Lung (tissue), 12 donors: ENCODE results near the gene AGO3. TPM values are rescaled to one million over a fixed set of nuclear protein-coding genes. Genes with fewer than 3 reads are reported as not detected.

ENCODE experiments used
- ATAC-seq: fragments of 200-7000 bp; cut with Tn5 transposase; one replicate; pipeline ENCODE4 v1.9.1; 2020; ENCODE audit warnings: moderate number of reproducible peaks; ENCODE audit not compliant: insufficient read depth, low FRiP score
- DNase-seq, 3 donors: peaks; one replicate each; pipeline ENCODE4 v3.0.0-alpha.2; 2013 to 2017
- H3K27ac ChIP-seq, 2 donors: one replicate each; pipeline ENCODE4 v1.5.1; 2013; ENCODE audit warnings: mild to moderate bottlenecking in 2 of 2, moderate library complexity in 2 of 2, control low read depth in 1 of 2, inconsistent platforms in 1 of 2, low read depth in 1 of 2, low read length in 1 of 2
- H3K27me3 ChIP-seq, 3 donors: one replicate each; pipeline ENCODE4 v1.5.1; 2013; ENCODE audit warnings: low read length in 2 of 3; ENCODE audit not compliant: control insufficient read depth in 3 of 3, insufficient read depth in 3 of 3
- H3K36me3 ChIP-seq, 4 donors: one replicate each; pipeline ENCODE4 v1.5.1; 2013; ENCODE audit warnings: low read length in 4 of 4, mild to moderate bottlenecking in 1 of 4, moderate library complexity in 1 of 4; ENCODE audit not compliant: control insufficient read depth in 4 of 4, insufficient read depth in 4 of 4
- H3K4me1 ChIP-seq, 5 donors: one replicate each; pipeline ENCODE4 v1.5.1; 2013; ENCODE audit warnings: low read length in 5 of 5, mild to moderate bottlenecking in 2 of 5, moderate library complexity in 1 of 5; ENCODE audit not compliant: control insufficient read depth in 5 of 5, insufficient read depth in 5 of 5
- H3K4me3 ChIP-seq: one replicate; pipeline ENCODE4 v1.5.1; 2013; ENCODE audit warnings: mild to moderate bottlenecking, control low read depth, moderate library complexity
- H3K9ac ChIP-seq, 2 donors: one replicate each; pipeline ENCODE4 v1.5.1; 2013; ENCODE audit warnings: low read length in 2 of 2, control low read depth in 1 of 2; ENCODE audit not compliant: insufficient read depth in 1 of 2
- H3K9me3 ChIP-seq, 4 donors: one replicate each; pipeline ENCODE4 v1.5.1; 2013; ENCODE audit warnings: low read length in 3 of 4, mild to moderate bottlenecking in 1 of 4, moderate library complexity in 1 of 4; ENCODE audit not compliant: control insufficient read depth in 4 of 4, insufficient read depth in 3 of 4
- WGBS, 2 donors: extraction: QIAGEN DNeasy Blood & Tissue Kit; methylation state at CpG; one replicate each; pipeline ENCODE4 v1.1.7; 2013; 5-methylcytosine and 5-hydroxymethylcytosine counted together
- polyA plus RNA-seq, 2 donors: library from polyadenylated mRNA; stranded (reverse); fragments of 200-250 nt; gene quantifications; one replicate each; pipeline ENCODE4 v1.2.1, GENCODE V29; 2013
- total RNA-seq, 2 donors: library from RNA; depleted of rRNA in 1 of 2; stranded (reverse); fragments of >200 nt in 1 of 2; gene quantifications; one replicate each; pipeline ENCODE4 v1.2.1, GENCODE V29; 2014 to 2021
- TF ChIP-seq, protein P1 (sequence below): IDR thresholded peaks from 2 replicates; pipeline ENCODE4 v1.5.1; 2012; ENCODE audit warnings: mild to moderate bottlenecking; ENCODE audit errors: control extremely low read depth, extremely low read depth
- donor health status: control.
- donor health status: control.
- donor health status: Bipolar disorder and iron deficiency.
- donor health status: healthy.
- donor health status: DM: yes; HTN: yes; CAD: no.

The AGO3 gene
- total and polyA plus RNA-seq, 4 donors: 4.4 to 60.4 (median 19.6) TPM

DNA sequence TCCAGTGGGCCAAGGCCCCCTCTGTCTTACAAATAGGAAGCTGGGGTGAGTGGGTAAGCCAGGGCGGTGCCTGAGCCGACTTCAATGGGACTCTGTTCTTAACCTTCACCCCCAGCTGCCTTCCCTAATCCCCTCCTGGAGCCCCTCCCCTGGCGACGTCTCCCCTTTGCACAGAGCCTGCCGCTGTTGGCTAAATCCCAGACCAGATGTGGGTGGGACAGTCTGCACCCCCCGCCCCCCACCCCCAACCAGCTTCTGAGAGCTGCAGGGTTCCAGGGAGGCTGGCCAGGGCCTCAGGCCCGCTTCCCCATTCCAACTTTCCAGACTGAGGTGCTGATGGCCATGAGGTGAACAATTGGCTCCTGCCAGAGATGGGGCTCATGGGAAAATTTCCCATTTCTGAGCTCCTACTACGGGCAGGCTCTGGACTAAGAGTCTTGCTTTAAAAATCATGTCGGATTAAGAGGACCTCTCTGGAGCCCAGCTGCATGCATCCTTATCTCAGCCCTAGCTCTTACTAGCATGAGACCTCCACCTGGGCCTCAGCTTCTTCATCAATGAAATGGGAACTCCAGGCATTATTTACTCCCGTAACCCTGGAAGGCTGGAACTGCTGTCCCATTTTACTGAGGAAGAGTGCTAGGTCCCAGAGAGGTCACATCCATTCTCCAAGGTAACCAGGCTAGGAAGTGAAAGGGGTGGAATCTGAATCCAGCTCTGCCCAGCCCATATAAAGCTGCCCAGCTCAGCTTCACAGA lies 187.7 kb downstream of the AGO3 start:
- H3K9ac ChIP-seq: no peak overlapping the region
- peaks cover 0 to 11% (median 0%) of the 10 kb centered on the region in 5 donors for H3K4me1 ChIP-seq
- WGBS, 2 donors: 76 to 80% methylated on average over 10 of the region's 10 CpGs
- H3K27me3 ChIP-seq: peaks cover 0 to 8% (median 0%) of the 10 kb centered on the region in 3 donors
- no peaks in the 10 kb centered on the region for H3K36me3 ChIP-seq
- H3K27ac ChIP-seq: no peak overlapping the region
- DNase-seq (no peak), ATAC-seq (no peak)
- no peak overlapping the region for H3K4me3 ChIP-seq
- no peaks in the 10 kb centered on the region for H3K9me3 ChIP-seq
- TF ChIP-seq, protein P1, sequence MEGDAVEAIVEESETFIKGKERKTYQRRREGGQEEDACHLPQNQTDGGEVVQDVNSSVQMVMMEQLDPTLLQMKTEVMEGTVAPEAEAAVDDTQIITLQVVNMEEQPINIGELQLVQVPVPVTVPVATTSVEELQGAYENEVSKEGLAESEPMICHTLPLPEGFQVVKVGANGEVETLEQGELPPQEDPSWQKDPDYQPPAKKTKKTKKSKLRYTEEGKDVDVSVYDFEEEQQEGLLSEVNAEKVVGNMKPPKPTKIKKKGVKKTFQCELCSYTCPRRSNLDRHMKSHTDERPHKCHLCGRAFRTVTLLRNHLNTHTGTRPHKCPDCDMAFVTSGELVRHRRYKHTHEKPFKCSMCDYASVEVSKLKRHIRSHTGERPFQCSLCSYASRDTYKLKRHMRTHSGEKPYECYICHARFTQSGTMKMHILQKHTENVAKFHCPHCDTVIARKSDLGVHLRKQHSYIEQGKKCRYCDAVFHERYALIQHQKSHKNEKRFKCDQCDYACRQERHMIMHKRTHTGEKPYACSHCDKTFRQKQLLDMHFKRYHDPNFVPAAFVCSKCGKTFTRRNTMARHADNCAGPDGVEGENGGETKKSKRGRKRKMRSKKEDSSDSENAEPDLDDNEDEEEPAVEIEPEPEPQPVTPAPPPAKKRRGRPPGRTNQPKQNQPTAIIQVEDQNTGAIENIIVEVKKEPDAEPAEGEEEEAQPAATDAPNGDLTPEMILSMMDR: no peak

- Histone ChIP-seq H3K4me3 (no peak overlapping the region), H3K27me3 (peaks cover 0 to 16% (median 1%) of the 10 kb centered on the region in 3 donors), H3K9me3 (no peaks in the 10 kb centered on the region), H3K4me1 (peaks cover 0 to 11% (median 0%) of the 10 kb centered on the region in 5 donors), H3K36me3 (no peaks in the 10 kb centered on the region), H3K9ac (no peak overlapping the region), H3K27ac (peak overlapping the region in 1 of 2 donors; percentile 1)
- DNase-seq (no peak), ATAC-seq (no peak)
- WGBS, 2 donors: 51 to 65% methylated on average over 9 of the region's 9 CpGs
- TF ChIP-seq, protein P1: no peak
These were observed 188.6 kb downstream of the AGO3 start for GRCh38 chr1:36119456-36119855.

Other genes starting within 250 kb of the AGO3 start
- 10 to 100 TPM in 1 of 2 donors, 1 to 10 TPM in 1; 6.8 to 11.2 TPM for gene C1orf216, start 212.2 kb upstream of the AGO3 start, total RNA-seq
- gene C1orf216, start 212.2 kb upstream of the AGO3 start, polyA plus RNA-seq: 1 to 10 TPM; 5.1 to 9.8 TPM
- 1 to 10 TPM; 2.6 to 2.9 TPM for gene CLSPN, start 161.1 kb upstream of the AGO3 start, total RNA-seq
- 1 to 10 TPM in 1 of 2 donors, under 1 TPM in 1; 0.85 to 1.0 TPM for gene CLSPN, start 161.1 kb upstream of the AGO3 start, polyA plus RNA-seq
- gene AGO4, start 123.1 kb upstream of the AGO3 start, total RNA-seq: 10 to 100 TPM; 18.9 to 37.3 TPM
- 10 to 100 TPM in 1 of 2 donors, 1 to 10 TPM in 1; 8.5 to 19.5 TPM for gene AGO4, start 123.1 kb upstream of the AGO3 start, polyA plus RNA-seq
- 10 to 100 TPM; 21.4 to 28.6 TPM for gene AGO1, start 47.9 kb upstream of the AGO3 start, total RNA-seq
- 1 to 10 TPM; 3.7 to 5.4 TPM for gene AGO1, start 47.9 kb upstream of the AGO3 start, polyA plus RNA-seq
- gene TEKT2, start 153.0 kb downstream of the AGO3 start, total RNA-seq: 10 to 100 TPM; 21.3 to 40.2 TPM
- 10 to 100 TPM; 10.2 to 11.6 TPM for gene TEKT2, start 153.0 kb downstream of the AGO3 start, polyA plus RNA-seq
- gene ADPRS, start 157.8 kb downstream of the AGO3 start, total RNA-seq: 10 to 100 TPM; 22.0 to 44.3 TPM
- 10 to 100 TPM; 29.9 to 35.2 TPM for gene ADPRS, start 157.8 kb downstream of the AGO3 start, polyA plus RNA-seq
- gene COL8A2, start 194.1 kb downstream of the AGO3 start, total RNA-seq: 1 to 10 TPM; 2.0 to 6.0 TPM
- 1 to 10 TPM; 2.8 to 3.8 TPM for gene COL8A2, start 194.1 kb downstream of the AGO3 start, polyA plus RNA-seq
- 10 to 100 TPM; 37.3 to 61.8 TPM for gene TRAPPC3, start 218.4 kb downstream of the AGO3 start, total RNA-seq
- 10 to 100 TPM; 60.8 to 83.9 TPM for gene TRAPPC3, start 218.4 kb downstream of the AGO3 start, polyA plus RNA-seq
- 100 to 1,000 TPM in 1 of 2 donors, 10 to 100 TPM in 1; 47.3 to 140 TPM for gene MAP7D1, start 225.1 kb downstream of the AGO3 start, total RNA-seq
- 100 to 1,000 TPM in 1 of 2 donors, 10 to 100 TPM in 1; 53.9 to 103 TPM for gene MAP7D1, start 225.1 kb downstream of the AGO3 start, polyA plus RNA-seq